AG04449 (cell line): Measurements from ENCODE around the gene MYOM3.

Source experiments
- CTCF ChIA-PET: fragments of 350-600 bp; formaldehyde crosslinking; extraction: SDS; loops from one replicate; lab custom pipeline; 2021; ENCODE audit warnings: antibody characterized with exemption; lab: Yijun Ruan, JAX
- POLR2A ChIA-PET: fragments of 400-600, 350-600 bp; formaldehyde crosslinking; extraction: SDS; loops from one replicate; lab custom pipeline; 2020; ENCODE audit warnings: antibody characterized with exemption, inconsistent platforms; lab: Yijun Ruan, JAX
- DNase-seq: peaks from one replicate; pipeline ENCODE4 v3.0.0-alpha.2; 2010; ENCODE audit warnings: low read depth, low spot score
- H3K4me3 ChIP-seq: 2 replicates; pipeline ENCODE4 v1.5.1; 2011; ENCODE audit warnings: low read depth, mild to moderate bottlenecking, control low read depth, low read length
- TF ChIP-seq, protein P1 (sequence below): IDR thresholded peaks from one replicate; pipeline ENCODE4 v1.5.1; 2011; ENCODE audit warnings: mild to moderate bottlenecking, moderate library complexity, low read length, control low read depth, inconsistent platforms; ENCODE audit not compliant: insufficient read depth; ENCODE audit errors: missing control alignments

MYOM3 gene

DNA sequence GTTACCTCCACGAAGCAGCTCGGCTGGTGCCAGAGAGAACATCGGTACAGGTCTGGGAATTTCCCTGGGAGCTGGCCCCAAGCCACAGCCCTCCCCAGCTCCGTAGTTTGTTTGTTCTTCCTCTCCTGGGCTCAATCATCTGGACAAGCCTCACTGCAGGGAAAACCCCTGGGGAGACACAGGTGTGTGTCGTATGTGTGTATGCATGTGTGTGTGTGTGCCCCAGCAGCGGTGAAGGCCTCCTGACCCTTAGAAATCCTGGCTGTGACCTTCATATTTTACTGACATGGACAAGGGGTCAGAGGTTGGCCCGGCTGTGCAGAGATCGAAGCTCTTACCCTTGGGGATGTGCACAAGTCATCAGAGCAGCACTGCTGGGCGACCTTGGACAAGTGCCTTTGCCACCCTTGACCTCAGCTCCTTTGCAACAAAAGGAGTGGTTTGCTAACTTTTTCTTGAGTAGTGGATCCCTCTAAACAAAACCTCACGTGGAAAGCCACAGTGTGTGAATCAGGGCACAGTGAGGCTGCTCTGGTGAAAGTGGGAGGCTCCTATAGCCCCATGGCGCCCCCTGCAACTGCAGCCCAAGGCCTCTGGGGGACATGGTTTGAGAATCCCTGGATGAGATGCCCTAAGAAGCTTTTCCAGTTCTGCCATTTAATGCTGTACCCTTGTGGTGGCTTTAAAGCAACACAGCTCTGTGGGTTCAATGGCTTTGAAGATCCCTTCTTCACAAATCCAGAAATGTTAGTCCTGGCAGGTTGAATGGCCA is 43.3 kb upstream of the MYOM3 start:
- CTCF ChIA-PET, result interaction anchor here (0.6 to 9.0 kb wide), 10 partner anchors 9 to 237 kb away, joined by 3 to 102 read pairs (median 4); no protein-coding TSS in a partner anchor

DNA sequence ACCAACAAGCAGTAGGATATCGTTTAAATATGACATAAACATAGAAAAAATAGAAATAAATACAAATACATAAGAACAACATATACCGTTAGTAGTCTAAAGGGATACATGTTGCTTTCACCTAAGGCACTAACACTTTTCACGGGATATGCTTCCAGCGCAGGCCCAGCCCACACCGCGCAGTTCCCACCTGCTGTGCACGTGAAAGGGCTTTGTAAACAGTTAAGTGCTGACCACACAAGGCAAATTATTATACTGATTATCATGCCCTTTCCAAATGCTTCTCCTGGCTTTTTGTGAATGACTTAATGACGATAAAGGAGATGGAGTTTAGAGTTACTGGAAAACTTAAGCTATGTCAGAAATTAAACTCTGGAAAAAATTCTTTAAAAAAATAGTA is 42.3 kb upstream of the MYOM3 start:
- CTCF ChIA-PET, result interaction anchor here (1.0 to 9.0 kb wide), 8 partner anchors 11 to 238 kb away, joined by 3 to 102 read pairs (median 4); no protein-coding TSS in a partner anchor
- no peak overlapping the region for H3K4me3 ChIP-seq
- DNase-seq, result no peak
- POLR2A ChIA-PET, result no interaction called here
- TF ChIP-seq, protein P1, sequence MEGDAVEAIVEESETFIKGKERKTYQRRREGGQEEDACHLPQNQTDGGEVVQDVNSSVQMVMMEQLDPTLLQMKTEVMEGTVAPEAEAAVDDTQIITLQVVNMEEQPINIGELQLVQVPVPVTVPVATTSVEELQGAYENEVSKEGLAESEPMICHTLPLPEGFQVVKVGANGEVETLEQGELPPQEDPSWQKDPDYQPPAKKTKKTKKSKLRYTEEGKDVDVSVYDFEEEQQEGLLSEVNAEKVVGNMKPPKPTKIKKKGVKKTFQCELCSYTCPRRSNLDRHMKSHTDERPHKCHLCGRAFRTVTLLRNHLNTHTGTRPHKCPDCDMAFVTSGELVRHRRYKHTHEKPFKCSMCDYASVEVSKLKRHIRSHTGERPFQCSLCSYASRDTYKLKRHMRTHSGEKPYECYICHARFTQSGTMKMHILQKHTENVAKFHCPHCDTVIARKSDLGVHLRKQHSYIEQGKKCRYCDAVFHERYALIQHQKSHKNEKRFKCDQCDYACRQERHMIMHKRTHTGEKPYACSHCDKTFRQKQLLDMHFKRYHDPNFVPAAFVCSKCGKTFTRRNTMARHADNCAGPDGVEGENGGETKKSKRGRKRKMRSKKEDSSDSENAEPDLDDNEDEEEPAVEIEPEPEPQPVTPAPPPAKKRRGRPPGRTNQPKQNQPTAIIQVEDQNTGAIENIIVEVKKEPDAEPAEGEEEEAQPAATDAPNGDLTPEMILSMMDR, result no peak

More for the DNA sequence above, 43.3 kb upstream of the MYOM3 start:
- TF ChIP-seq, protein P1, result peak; percentile 1
- POLR2A ChIA-PET, result no interaction called here
- DNase-seq, result no peak
- no peak overlapping the region for H3K4me3 ChIP-seq

DNA sequence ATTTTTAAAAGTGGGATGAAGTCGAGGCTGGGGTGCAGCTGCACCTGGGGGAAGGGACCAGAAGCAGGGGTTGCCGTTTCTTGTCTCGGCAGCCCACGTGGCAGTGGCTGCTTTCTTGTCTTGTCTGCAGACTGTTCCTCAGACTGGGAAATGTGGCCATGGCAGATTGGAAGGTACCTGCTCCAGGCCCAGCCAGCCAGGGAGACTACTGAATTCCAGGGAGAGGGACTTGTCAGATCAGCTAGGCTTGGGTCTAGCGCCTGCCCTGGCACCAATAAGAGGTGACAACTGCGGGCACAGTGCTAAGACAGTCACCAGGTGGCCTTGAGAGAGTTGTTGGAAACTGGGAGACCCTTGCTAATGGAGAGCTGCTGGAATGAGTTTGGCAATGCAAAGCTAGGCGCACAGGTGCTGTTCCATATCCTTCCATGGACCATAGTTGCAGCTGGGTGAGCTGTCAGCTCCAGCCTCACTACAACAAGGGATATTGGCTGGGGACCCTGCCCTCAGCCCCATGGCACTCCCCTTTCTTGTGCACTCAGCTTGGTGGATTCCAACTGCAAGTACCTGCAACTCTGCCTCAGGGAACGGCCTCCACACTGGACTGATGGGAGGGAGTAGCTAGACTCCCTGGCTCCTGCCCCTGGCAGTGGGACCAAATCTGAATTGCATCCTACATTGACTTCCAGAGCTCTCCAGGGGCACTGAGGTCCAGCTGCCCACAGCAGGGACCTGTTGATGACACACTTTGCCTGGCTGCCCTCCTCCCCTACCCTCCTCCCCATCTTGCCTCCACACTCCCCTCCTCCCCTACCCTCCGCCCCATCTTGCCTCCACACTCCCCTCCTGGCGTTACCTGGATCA is 40.9 kb upstream of the MYOM3 start:
- CTCF ChIA-PET, result interaction anchor here (1.0 to 9.0 kb wide), 7 partner anchors 11 to 434 kb away, joined by 3 to 102 read pairs (median 6); no protein-coding TSS in a partner anchor
- POLR2A ChIA-PET, result interaction anchor here (0.7 kb wide), 1 partner anchor 16 kb away, joined by 4 read pairs; no protein-coding TSS in a partner anchor
- DNase-seq, result no peak
- no peak overlapping the region for H3K4me3 ChIP-seq
- TF ChIP-seq, protein P1, result no peak

DNA sequence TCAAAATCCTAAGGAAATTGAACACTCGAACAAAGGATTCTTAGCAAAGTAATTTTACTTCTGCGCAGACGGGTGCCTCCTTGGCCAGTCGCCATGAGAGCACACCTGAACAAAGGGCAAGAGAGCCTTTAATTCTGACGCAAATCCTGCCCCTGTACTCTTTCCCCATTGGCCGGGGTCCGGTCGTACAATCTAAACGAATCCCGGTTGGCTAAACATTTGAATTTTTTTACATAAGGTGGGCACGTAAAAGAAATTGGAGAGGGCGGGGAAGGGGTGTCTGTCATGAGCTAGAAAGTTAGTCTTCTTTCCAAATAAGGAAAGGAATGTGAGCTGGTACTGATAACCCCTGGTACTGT is 39.2 kb upstream of the MYOM3 start:
- H3K4me3 ChIP-seq, result no peak overlapping the region
- POLR2A ChIA-PET, result no interaction called here
- no peak for DNase-seq
- TF ChIP-seq, protein P1, result no peak
- CTCF ChIA-PET, result interaction anchor here (0.9 to 9.0 kb wide), 18 partner anchors 10 to 486 kb away, joined by 3 to 102 read pairs (median 9); partner anchors contain the start of gene IL22RA1

DNA sequence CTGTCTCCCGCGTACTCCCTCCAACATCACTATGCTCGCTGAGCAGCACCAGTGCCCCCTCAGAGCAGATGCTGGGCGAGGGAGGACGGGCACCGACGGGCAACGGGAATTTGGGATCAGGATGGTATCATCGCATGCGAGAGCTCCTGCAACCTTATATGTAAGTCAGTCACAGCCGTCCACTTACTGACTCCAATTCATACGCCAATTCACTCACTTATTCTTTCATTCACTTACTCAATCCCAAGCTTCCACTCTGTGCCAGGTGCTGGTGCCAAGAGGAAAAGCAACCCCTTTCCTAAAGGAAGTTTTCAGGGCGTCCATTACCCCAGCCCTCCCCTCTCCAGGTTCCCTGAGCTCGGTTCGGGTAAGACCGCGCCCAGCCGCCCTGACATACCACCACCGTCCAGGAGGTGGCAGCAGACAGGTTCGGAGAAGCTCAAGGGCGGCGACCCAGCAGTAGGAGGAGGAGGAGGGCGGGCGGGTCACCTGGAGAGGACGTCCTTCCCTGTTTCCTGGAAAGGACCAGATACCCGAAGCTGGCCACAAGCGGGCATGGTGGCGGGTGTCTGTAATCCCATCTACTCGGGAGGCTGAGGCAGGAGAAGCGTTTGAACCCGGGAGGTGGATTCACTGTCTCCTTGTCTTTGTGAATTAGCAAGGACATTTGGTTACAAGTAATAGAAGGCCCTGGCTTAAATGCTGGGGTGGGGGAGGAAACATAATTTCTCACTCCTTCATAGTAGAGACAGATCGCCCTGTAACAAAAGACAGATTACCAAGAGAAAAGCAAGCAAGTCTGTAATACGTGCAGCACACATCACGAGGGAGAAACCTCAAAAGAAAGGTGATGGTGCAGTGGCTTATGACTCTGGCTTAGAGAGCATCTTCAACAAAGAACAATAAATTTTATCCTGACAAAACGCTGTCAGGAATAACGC is 38.6 kb upstream of the MYOM3 start:
- ChIA-PET CTCF (interaction anchor here (0.6 to 9.0 kb wide), 42 partner anchors 8 to 1965 kb away, joined by 3 to 102 read pairs (median 5); partner anchors contain the start of genes IFNLR1 and IL22RA1), POLR2A (interaction anchor here (0.6 kb wide), 1 partner anchor 55 kb away, joined by 3 read pairs; no protein-coding TSS in a partner anchor)
- H3K4me3 ChIP-seq, result no peak overlapping the region; the same call in 1 of the 2 replicates
- DNase-seq, result no peak
- TF ChIP-seq, protein P1, result peak; percentile 94
